Stimulated activated CD4-positive, alpha-beta T cell treated with anti-CD3 and anti-CD28 coated beads, TNF-alpha, amount 100 ng/mL, for 4 hours (primary cell): ENCODE results near the gene CDH4.
"Not testable (repeated sequence)": the region's sequence is repeated elsewhere in the genome, so short reads cannot be mapped to it uniquely, and the experiment has no call there.

ENCODE experiments used
- DNase-seq, 3 experiments: peaks; one replicate each; pipeline ENCODE4 v3.0.0-alpha.2; 2020; ENCODE audit warnings: low read depth in 3 of 3

Gene CDH4

DNA sequence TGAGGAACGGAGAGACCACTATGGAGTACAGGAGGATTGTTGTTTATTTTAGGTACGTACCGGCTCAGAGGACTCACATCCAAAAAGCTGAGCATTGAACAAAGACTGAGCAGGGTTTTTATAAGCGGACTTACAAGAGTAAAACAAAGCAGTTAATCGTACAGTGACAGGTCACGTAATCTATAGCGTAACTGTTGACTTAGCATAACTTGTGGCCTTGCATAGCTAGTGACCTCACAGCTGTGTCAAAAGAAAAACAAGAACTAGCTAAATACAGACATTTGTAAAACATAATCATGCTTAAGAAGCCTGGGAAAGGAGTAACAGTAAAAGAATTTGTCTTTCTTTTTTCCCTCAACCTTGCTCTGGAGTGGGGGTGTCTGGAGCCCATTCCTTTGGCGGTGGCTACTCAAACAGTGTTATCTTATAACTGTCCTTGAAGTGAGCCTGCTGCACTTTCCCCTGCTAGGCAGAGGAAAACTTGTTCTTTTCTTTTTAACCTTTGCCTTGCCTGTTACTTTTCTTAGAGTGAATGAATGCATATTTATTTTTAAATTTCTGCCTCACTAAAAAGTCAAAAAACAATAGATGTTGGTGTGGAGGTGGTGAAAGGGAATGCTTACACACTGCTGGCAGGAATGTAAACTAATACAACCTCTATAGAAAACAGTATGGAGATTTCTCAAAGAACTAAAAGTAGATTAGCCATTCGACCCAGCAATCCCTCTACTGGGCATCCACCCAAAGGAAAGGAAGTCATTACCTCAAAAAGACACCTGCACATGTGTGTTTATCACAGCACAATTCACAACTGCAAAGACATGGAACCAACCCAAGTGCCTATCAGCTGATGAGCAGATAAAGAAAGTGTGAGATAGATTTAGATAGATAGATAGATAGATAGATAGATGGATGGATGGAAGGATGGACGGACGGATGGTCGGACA is 704.6 kb downstream of the CDH4 start:
- no peak for DNase-seq

DNA sequence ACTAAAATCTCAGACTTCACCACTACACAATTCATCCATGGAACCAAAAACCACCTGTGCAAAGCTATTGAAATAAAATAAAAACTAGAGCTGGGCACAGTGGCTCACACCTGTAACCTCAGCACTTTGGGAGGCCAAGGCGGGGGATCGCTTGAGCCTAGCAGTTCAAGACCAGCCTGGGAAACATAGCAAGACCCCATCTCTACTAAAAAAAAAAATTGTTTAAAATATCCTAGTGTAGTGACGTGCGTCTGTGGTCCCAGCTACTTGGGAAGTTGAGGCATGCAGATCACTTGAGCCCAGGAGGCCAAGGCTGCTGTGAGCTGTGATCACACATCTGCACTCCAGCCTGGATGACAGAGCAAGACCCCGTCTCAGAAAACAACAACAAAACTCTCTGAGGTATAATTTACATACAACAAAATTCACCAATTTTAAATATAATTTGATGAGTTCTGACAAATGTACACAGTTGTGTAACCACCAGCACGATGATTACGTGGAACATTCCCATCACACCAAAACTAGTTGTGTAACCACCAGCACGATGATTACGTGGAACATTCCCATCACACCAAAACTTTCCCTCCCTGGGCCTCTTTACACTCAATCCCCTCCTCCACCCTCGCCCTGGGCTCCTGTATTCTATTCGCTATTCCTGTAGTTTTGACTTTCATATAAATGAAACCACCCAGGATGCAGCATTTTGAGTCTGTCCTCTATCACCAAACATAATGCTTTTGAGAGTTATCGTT is 706.1 kb downstream of the CDH4 start:
- DNase-seq: no peak

DNA sequence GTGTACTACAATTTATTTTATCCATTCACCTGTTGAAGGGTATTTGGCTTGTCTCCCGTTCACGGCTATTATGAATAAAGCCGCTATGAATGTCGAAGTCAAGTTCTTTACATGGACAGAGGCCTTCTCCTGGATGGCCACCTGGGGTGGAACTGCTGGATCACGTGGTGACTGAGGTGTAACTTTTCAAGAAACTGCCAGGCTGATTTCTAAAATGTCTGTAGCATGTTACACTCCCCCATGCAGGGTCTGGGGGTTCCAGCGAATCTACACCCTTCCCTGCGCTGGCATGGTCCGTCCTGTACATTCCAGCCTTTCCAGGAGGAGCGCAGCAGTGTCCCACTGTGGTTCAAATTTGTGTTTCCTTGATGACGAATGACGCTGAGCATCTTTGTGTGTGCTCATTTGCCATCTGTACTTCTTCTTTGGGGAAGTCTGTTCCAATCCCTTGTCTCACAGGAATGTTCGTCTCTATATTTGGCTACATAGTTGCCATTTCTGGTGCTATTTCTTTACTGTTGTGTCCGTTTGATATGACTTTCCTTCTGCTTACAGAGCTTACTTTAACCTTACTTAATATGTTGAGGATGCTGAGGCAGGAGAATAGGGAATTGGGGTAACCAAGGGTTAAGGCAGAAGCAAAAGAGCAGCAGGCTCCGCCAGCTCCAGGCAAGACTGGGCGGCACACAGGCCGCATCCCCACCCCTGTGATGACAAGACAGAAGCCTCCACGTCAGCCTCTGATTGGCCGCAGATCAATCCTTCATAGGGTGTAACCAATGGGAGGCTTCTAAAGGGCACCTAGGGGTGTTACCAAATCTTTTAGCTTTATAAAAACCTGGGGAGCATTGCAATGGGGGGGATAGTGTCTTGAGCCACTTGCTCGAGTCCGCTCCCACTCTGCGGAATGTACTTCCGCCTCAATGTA is 707.0 kb downstream of the CDH4 start:
- no peak for DNase-seq

DNA sequence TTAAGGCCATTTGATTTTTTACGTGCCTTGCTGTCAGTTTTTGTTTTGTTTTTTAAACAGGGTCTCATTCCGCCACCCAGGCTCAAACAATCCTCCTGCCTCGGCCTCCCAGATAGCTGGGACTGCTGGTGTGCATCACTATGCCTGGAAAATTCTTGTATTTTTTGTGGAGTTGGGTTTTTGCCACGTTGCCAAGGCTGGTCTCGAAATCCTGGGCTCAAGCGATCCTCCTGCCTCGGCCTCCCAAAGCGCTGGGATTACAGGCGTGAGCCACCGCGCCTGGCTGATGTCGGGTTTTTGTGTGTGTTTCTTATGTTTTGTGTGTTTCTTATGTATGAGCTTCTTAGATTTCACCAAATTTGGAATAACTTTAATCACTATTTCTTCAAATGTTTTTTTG is 708.8 kb downstream of the CDH4 start:
- DNase-seq: no peak

DNA sequence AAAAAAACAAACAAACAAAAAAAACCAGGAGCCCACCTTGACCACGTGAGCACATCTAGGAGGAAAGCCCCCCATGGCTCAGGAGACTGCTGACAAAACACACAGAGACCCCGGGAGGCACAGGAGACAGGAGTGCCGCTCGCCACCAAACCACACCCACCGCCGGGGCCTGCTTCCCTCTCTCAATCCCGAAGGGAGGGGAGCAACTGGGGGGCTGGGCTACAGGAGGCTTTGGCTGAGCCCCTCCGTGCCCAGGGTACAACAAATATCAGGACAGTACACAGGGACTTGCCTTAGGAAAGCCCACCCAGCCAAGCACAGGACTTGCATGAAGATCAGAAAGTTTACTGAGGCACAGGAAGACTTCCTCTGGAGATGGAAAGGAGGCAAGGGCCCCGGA is 711.1 kb downstream of the CDH4 start:
- DNase-seq: no peak

DNA sequence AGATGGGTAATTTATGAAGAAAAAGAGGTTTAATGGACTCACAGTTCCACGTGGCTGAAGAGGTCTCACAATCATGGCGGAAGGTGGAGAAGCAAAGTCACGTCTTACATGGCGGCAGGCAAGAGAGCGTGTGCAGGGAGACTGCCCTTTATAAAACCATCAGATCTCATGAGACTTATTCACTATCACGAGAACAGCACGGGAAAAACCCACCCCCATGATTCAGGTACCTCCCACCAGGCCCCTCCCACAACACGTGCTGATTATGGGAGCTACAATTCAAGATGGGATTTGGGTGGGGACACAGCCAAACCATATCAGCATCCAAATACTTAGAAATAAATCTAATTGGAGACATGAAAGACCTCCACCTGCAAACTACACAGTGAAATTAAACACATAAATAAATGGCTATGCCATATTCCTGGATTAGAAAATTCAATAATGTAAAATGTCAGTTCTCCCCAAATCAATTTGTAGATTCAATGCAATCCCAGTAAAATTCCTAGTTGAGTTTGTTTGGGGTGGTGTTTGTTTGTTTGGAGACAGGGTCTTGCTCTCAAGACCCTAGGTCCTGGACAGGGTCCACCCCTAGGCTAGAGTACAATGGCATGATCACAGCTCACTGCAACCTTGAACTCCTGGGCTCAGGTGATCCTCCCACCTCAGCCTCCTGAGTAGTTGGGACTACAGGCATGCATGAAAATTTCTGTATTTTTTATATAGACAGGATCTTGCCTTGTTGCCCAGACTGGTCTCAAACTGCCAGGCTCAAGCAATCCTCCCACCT is 712.0 kb downstream of the CDH4 start:
- DNase-seq: no peak

DNA sequence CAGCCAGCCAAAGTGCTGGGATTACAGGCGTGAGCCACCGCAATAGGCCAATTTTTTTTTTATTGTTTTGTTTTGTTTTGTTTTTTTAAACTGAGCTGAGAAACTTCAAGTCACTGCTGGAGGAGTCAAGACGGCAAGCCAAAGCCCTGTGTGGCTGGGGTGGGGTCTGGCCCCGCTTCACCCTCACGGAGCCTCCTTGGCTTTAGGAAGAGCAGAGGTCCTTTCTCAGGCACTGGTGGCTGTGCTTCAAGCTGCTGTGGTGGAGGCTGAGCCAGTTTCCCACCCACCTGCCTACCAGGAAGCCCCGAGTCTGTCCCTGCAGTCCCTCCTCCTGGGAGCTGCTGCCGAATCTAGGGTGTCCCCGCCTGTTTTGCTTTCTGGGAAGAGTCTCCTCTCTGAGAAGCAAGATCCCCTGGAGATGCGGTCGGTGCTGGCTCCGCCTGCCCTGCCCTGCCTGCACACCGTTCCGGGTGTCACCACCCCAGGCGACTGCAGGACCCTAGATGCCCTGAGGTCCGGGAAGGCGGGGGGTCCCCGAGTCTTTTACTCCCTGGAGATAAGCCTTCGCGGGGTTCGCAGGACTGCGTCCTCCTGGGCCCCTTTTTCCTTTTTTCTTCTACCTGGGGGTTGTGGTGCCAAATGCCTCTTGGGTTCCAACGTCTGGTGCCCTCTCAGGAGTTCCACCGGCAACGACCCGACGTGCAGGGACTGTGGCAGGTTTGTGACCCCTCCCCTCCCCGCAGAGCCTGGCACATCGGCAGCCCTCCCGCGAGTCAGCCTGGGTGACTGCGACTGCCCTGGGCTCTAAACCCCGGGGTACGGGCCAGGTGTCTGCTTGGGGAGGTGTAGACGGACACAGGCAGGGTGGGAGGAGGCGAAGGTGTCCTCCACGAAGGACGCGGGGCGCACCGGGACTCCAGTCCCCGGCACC is 712.9 kb downstream of the CDH4 start:
- no peak for DNase-seq

DNA sequence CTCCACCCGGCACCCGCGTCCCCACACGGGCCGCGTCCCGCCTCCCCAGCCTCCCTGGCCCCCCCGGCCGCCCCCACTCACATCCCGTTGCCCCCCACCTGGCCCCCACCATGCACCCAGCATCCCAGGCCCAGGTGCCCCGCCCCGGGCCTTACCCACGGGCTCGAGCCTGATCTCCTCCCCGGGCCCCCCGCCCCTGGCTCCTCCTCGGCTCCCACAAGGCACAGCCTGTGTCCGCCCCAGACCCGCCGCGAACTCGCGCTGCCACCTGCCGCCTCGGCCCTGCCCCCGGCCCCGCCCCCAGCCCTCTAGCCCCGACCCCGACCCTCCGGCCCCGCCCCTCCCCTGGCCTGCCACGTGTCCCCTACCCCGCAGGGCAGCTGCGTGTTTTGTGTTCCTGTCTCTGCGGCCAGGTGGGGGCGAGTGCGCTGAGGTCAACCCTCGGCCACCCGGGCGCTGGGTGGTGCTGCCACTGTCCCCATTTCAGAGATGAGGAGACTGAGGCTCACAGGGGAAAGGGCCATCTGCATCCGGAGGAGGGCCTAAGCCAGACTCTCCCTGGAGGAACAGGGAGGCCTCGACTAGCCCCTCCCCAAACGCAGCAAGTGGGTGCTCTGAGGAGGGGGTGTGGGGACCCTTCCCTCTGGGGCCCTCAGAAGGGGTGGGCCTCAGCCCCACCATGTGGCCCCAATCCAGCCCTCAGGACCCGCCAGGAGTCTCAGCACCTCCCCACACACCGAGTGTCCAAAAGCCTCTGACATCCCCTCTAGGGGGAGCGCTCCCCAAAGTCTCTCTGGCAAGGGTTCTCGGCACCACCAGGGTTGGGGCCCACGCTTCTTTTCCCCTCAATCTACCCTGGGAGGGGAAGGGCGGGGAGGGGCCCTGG is 713.8 kb downstream of the CDH4 start:
- DNase-seq: no peak

DNA sequence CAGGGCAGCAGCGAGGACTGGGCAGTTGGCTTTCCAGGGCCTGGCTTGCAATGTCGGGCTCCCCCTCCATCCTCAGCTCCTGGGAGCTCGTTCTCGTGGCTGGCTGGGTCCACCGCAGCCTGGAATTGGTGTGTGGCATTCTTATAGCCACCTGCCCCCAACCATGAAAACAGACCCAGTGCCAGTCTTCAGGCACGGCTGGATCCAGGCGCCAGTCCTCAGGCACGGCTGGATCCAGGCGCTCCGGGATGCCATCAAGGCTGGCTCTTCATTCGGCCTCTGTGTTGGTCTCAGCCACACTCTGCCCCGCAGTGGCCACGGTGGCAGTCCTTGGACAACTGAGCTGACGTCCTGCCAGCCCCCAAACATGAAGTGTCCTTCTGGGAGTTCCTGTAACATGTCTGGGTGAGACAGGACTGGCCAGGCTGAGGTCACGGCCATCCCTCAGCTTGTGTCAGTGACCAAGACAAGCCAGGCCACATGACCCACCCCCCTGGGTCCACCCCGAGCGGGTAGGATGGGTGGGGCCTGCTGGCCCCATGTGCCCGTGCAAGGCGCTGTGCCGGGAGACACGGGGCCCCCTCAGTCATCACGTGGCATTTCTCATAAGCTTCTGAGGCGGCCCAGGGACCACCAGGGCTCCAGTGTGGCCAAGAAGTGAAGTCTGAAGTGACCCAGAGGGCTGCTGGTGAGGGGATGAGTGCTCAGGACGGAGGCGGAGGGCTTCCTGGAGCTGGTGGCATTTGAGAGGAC is 714.6 kb downstream of the CDH4 start:
- no peak for DNase-seq

DNA sequence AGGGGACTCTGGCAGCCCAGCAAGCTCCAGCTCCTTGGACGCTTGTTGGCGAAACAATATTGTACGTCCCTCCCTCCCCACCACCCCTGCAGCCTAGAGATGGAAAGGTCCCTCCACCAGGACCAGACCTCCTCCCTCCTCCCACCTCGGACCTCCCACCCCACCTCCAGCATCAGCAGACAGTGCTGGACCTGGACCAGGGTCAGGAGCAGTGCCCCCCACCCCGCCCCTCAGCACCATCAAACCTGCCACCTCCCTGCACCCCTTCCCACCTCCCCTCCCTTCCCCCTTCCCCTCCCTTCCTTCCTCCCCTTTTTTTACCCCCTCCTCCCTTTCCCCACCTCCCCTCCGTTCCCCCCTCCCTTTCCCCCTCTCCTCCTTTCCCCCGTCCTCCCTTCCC is 715.2 kb downstream of the CDH4 start:
- DNase-seq: no peak

DNA sequence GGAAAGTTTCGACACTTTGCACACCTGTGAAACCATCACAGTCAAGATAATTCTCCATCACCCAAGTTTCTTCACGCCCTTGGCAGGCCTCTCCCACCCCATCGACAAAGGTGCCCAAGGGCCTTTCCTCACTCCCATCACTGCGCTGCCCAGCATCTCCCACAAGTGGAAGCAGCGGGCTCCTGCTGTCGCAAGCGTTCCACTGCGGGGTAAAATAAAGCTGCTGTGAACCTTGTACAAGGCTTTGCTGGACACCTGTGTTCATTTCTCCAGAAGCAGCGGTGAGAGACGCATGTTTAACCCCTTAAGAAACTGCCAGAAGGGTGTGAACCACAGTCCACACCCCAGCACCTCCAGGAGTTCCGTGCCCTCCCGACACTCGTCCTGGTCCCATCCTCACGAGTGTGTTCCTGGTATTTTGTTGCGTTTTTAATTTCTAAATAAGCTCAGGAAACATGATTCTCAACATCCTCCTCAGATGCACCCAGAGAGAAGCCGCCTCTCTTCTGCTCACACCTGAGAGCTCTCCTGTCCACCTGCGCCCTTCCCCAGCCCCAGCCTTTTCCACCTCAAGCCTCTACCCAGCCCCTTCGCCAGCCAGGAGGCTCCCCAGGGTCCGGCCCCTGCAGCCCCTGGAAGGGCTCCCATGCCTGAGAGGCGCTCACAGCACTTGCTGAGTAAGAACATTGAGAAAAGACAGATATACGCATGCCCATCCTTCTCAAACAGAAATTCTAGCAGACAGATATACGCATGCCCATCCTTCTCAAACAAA is 716.2 kb downstream of the CDH4 start:
- no peak for DNase-seq

DNA sequence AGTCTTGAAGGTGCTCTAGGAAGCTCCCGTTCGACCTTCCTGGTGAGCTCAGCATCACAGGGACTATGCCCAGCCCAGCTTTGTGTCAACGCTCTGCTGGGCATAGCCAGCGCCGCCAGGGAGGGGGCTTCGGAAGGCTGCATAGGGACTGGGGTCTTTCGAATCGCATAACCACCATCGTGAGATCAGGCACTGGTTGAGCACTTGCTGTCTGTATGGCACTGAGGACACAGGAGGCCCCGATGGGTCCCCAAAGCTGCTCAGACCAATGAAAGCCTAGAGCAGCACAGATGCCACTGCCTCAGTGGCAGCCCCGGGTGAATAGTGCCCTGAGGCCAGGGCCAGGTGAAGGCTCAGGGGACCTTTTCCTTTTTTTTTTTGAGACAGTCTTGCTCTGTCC is 716.9 kb downstream of the CDH4 start:
- DNase-seq: no peak

DNA sequence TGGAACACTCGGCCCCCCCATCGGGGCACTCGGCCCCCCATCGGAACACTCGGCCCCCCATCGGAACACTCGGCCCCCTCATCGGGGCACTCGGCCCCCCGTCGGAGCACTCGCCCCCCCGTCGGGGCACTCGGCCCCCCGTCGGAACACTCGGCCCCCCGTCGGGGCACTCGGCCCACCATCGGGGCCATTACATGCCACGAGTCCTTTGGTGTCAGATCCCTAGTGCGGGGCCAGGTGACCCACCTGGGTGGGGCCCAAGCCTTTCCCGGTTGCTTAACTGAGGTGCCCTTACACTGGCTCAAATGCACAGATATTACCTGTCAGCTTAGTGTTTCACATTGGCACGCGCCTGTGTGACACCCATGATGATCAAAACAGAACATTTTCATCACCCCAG is 717.7 kb downstream of the CDH4 start:
- no peak for DNase-seq

DNA sequence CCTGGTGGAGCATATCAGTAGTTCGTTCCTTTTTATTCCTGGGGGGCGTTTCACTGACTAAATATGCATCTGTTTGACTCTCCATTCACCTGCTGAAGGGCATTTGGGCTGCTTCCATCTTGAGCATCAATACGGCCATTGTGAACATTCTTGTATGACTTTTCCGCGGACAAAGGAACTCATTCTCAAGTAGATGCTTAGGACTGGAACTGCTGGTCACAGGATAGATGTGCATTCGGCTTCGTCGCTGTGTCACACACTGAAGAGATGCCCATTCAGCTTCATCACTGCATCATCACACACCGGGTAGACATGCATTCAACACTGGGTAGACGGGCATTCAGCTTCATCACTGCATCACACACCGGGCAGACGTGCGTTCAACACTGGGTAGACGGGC is 718.3 kb downstream of the CDH4 start:
- DNase-seq: no peak

DNA sequence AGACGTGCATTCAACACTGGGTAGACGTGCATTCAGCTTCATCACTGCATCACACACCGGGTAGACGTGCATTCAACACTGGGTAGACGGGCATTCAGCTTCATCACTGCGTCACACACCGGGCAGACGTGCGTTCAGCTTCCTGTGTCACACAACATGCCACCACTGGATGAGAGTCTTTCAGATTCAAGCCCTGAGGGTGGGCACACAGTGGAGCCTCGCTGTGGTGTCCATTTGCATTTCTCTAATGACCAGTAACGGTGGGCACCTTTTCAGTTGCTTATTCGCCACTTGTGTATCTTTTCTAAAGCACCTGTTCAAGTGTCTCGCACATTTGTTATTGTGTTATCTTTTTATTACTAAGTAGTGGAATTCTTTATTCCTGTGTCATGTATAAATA is 719.5 kb downstream of the CDH4 start:
- not testable (repeated sequence) for DNase-seq

DNA sequence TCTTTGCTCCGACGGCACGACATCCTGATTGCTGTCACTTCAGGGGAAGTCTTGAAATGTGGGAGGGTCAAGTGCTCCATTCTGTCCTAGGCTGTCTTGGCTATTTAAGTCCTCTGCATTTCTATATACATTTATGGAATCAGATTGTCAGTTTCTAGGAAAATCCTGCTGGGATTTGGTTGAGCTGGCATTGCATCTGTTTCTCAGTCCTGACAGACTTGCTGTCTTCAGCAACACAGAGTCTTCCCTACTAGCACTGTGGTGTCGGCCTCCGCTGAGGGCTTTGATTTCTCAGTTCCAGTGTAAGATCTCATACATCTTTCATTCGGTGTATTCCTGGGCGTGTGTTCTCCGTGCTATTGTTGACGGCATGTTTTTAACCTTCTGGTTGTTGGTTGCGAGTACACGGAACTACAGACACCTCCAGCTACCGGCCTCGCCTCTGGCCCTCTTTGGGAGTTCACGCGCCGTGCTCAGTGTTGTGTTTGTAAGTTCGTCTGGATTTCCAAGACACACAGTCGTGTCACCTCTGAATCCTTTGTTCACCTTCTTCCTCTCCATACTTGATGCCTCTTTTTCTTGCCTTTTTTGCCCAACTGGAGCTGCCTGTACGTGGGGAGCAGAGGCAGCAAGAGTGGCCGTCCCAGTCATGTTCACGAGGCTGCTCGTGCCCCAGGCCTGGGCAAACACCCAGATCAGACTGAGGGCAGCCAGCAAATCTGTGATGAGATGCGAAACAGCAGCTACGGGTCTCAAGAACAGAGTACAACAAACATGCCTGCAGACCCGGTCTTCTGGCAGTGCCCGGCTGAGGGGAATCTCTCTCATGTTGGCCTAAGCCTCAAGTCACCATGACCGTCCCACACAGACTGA is 720.8 kb downstream of the CDH4 start:
- no peak for DNase-seq
